PC-3 (cell line): ENCODE results near the gene MCM7. TPM values are rescaled to one million over a fixed set of nuclear protein-coding genes. Genes with fewer than 3 reads are reported as not detected.

Experiments used
- ATAC-seq: fragments of 200-7000 bp; cut with Tn5 transposase; 2 replicates; pipeline ENCODE4 v1.9.1; 2020; ENCODE audit warnings: mild to moderate bottlenecking, moderate library complexity
- BruUV-seq: library from RNA; stranded (reverse); fragments of 400-500 nt; replicated peaks from 2 replicates; lab custom pipeline; 2021; lab: Mats Ljungman, UMichigan
- CTCF ChIA-PET: fragments of 300-600 bp; sonication (Branson Sonifier 250); formaldehyde crosslinking; loops from one replicate; lab custom pipeline; 2022; ENCODE audit warnings: antibody characterized with exemption; lab: Charles Lee
- POLR2A ChIA-PET: fragments of 300-600 bp; sonication (Branson Sonifier 250); formaldehyde crosslinking; loops from one replicate; lab custom pipeline; 2022; ENCODE audit warnings: antibody characterized with exemption; ENCODE audit not compliant: unreplicated experiment; lab: Charles Lee
- DNase-seq: peaks from one replicate; pipeline ENCODE4 v3.0.0-alpha.2; 2015
- H2AFZ ChIP-seq: fragments of 300-600 bp; sonication (generic); 2 replicates; pipeline ENCODE4 v1.6.0; 2016; ENCODE audit warnings: antibody characterized with exemption, low read length
- H3F3A ChIP-seq: fragments of 300-600 bp; sonication (generic); one replicate; pipeline ENCODE4 v1.6.0; 2017; ENCODE audit warnings: antibody characterized with exemption, low read length, control low read depth, mild to moderate bottlenecking; ENCODE audit not compliant: unreplicated experiment
- H3K27ac ChIP-seq: fragments of 300-600 bp; sonication (generic); 2 replicates; pipeline ENCODE4 v1.5.1; 2016; ENCODE audit warnings: mild to moderate bottlenecking, low read length
- H3K27me3 ChIP-seq: fragments of 300-600 bp; sonication (generic); 2 replicates; pipeline ENCODE4 v1.6.1; 2016; ENCODE audit warnings: low read length, mixed read lengths
- H3K36me3 ChIP-seq: fragments of 300-600 bp; sonication (generic); 2 replicates; pipeline ENCODE4 v1.6.1; 2016; ENCODE audit warnings: low read depth, mixed run types, low read length, mixed read lengths
- H3K4me1 ChIP-seq: fragments of 300-600 bp; sonication (generic); 2 replicates; pipeline ENCODE4 v1.5.1; 2016; ENCODE audit warnings: low read length; ENCODE audit not compliant: insufficient read depth
- H3K4me2 ChIP-seq: fragments of 300-600 bp; sonication (generic); 2 replicates; pipeline ENCODE4 v1.6.0; 2016; ENCODE audit warnings: low read length
- H3K4me3 ChIP-seq: fragments of 300-600 bp; sonication (generic); 2 replicates; pipeline ENCODE4 v1.5.1; 2016; ENCODE audit warnings: mild to moderate bottlenecking, low read length, mixed read lengths
- H3K79me2 ChIP-seq: fragments of 300-600 bp; sonication (generic); 2 replicates; pipeline ENCODE4 v1.6.1; 2017; ENCODE audit warnings: low read length, mixed read lengths
- H3K9ac ChIP-seq: fragments of 300-600 bp; sonication (generic); 2 replicates; pipeline ENCODE4 v1.6.0; 2016; ENCODE audit warnings: mild to moderate bottlenecking, low read length
- H3K9me2 ChIP-seq: fragments of 300-600 bp; sonication (generic); replicated peaks from 2 replicates; pipeline ENCODE4 v1.6.1; 2016; ENCODE audit warnings: mixed run types, low read length, mixed read lengths
- H3K9me3 ChIP-seq: fragments of 300-600 bp; sonication (generic); 2 replicates; pipeline ENCODE4 v1.6.1; 2016; ENCODE audit warnings: low read length, mixed read lengths
- H4K20me1 ChIP-seq: fragments of 300-600 bp; sonication (generic); 2 replicates; pipeline ENCODE4 v1.6.1; 2016; ENCODE audit warnings: low read length, mixed read lengths
- CTCF ChIP-seq: fragments of 300-600 bp; sonication (generic); conservative IDR thresholded peaks from 2 replicates; pipeline ENCODE4 v1.5.1; 2017; ENCODE audit warnings: antibody characterized with exemption, low read depth, mild to moderate bottlenecking, low read length
- EZH2 ChIP-seq: fragments of 300-600 bp; sonication (generic); IDR thresholded peaks from one replicate; pipeline ENCODE4 v1.6.1; 2017; ENCODE audit warnings: antibody characterized with exemption, mild to moderate bottlenecking, low read length; ENCODE audit not compliant: unreplicated experiment
- EZH2phosphoT487 ChIP-seq: fragments of 300-600 bp; sonication (generic); IDR thresholded peaks from 2 replicates; pipeline ENCODE4 v1.6.1; 2018; ENCODE audit warnings: mild to moderate bottlenecking, antibody characterized with exemption, low read length, borderline replicate concordance
- intact Hi-C: fragments of 100-400 bp; cut with micrococcal nuclease; formaldehyde crosslinking; loops from 2 replicates; pipeline ENCODE4 v1.9.0; 2023
- total RNA-seq: library from RNA; depleted of rRNA; stranded (reverse); fragments of >200 nt; gene quantifications from 2 replicates; pipeline ENCODE4 v1.2.3, GENCODE V29; 2014

MCM7 gene
- total RNA-seq, 1 experiment from 2014 or later = 208 TPM

- Histone ChIP-seq H3K36me3 (no peaks in the 10 kb centered on the region), H3K4me3 (no peak overlapping the region), H4K20me1 (no peaks in the 10 kb centered on the region), H2AFZ (no peak overlapping the region), H3K9me2 (no peaks in the 10 kb centered on the region), H3K9me3 (no peaks in the 10 kb centered on the region), H3K27me3 (no peaks in the 10 kb centered on the region), H3K4me2 (no peak overlapping the region), H3K9ac (no peak overlapping the region), H3K79me2 (peaks cover 21% of the 10 kb centered on the region), H3K4me1 (peaks cover 13% of the 10 kb centered on the region; the same call in 1 of the 2 replicates), H3F3A (no peaks in the 10 kb centered on the region), H3K27ac (no peak overlapping the region)
- CTCF ChIA-PET = no interaction called here
- POLR2A ChIA-PET = no interaction called here
- no TSS peak for BruUV-seq
- ATAC-seq = no peak
- DNase-seq = no peak
- intact Hi-C loops = no loop called here
- TF ChIP-seq CTCF = no peak
- no peak for TF ChIP-seq EZH2phosphoT487
- TF ChIP-seq EZH2 = no peak
Observed at GRCh38 chr7:100122568-100122967, 21.4 kb upstream of the MCM7 start.

- H3K27ac ChIP-seq = no peak overlapping the region
- H3F3A ChIP-seq = no peaks in the 10 kb centered on the region
- intact Hi-C loops = no loop called here
- no peaks in the 10 kb centered on the region for H3K27me3 ChIP-seq
- H3K4me2 ChIP-seq = no peak overlapping the region
- no peaks in the 10 kb centered on the region for H3K36me3 ChIP-seq
- no peak for ATAC-seq
- H3K4me1 ChIP-seq = peaks cover 13% of the 10 kb centered on the region; the same call in 1 of the 2 replicates
- no TSS peak for BruUV-seq
- H3K79me2 ChIP-seq = peaks cover 21% of the 10 kb centered on the region
- H3K9me3 ChIP-seq = no peaks in the 10 kb centered on the region
- H3K4me3 ChIP-seq = no peak overlapping the region
- TF ChIP-seq CTCF = no peak
- no peak for TF ChIP-seq EZH2
- no peak for TF ChIP-seq EZH2phosphoT487
- POLR2A ChIA-PET = no interaction called here
- CTCF ChIA-PET = no interaction called here
- H2AFZ ChIP-seq = no peak overlapping the region
- H3K9me2 ChIP-seq = no peaks in the 10 kb centered on the region
- H4K20me1 ChIP-seq = no peaks in the 10 kb centered on the region
- H3K9ac ChIP-seq = no peak overlapping the region
- no peak for DNase-seq
Observed at GRCh38 chr7:100122067-100122466, 20.9 kb upstream of the MCM7 start.

GRCh38 chr7:100120733-100121036 is 19.5 kb upstream of the MCM7 start:
- Histone ChIP-seq H3K9me3 (no peaks in the 10 kb centered on the region), H3K4me3 (peak overlapping the region; percentile 98), H2AFZ (no peak overlapping the region), H3K36me3 (no peaks in the 10 kb centered on the region), H3K27ac (no peak overlapping the region), H3K4me1 (peaks cover 13% of the 10 kb centered on the region; the same call in 1 of the 2 replicates), H3K4me2 (peak overlapping the region; percentile 97), H3F3A (no peaks in the 10 kb centered on the region), H3K9ac (no peak overlapping the region; the same call in 1 of the 2 replicates), H3K79me2 (peaks cover 16% of the 10 kb centered on the region), H3K27me3 (no peaks in the 10 kb centered on the region), H4K20me1 (no peaks in the 10 kb centered on the region), H3K9me2 (no peaks in the 10 kb centered on the region)
- DNase-seq = no peak
- TF ChIP-seq EZH2 (no peak), CTCF (no peak), EZH2phosphoT487 (no peak)
- POLR2A ChIA-PET = no interaction called here
- ATAC-seq = no peak
- no TSS peak for BruUV-seq
- CTCF ChIA-PET = no interaction called here
- intact Hi-C loops = no loop called here
